ENCODE data around the gene CCDC126.
"Not testable (repeated sequence)": the region's sequence is repeated elsewhere in the genome, so short reads cannot be mapped to it uniquely, and the experiment has no call there.

Gene CCDC126

DNA sequence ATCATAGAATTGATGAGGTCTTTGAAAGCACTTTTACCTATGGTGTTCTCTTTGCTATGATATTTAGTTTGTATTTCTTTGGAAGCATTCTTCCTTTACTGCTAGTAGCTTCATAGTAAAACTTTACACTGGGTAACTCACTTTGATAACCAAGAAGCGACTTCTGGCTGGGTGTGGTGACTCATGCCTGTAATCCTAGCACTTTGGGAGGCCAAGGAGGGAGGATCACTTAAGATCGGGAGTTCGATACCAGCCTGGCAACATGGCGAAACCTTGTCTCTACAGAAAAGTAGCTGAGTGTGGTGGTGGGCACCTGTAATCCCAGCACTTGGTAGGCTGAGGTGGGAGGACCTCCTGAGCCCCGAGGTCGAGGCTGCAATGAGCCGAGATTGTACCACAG lies 36.2 kb downstream of the CCDC126 start:
- DNase-seq, result no peak

DNA sequence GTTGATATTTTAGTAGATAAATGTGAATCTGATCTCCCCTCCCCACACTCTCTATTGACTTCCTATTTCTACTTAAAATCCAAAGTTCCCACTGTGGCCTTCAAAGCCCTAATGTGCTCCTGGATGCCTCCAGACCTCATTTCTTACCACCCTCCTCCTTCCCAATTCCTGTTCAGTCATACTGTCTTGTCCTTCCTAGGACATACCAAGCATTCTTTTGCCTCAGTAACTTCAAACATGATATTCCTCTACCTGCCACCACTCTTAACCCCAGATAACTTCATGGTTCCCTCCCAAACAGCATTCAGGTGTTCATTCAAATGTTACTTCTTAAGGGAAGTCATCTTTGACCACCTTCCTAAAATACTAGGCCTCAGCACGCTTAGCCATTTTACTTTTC lies 48.6 kb downstream of the CCDC126 start:
- no peak for DNase-seq

DNA sequence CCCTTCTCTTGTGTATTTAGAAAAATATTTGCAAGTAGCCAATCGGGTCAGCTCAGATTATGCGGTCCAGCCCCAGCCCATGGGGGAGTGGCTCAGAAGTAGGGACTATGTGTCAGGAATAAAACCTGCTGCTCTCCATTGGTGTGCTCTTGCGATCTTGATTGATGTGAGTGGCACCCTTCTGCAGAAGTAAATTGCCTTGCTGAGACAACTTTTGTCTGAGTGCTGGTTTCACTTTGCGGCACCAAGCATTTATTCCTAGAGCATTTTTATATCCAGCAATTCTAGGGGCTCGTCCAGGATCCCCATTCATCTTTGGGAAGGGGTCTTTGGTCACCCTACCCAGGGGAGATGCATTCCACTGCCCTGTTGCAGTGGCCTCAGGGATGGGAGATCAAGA lies 56.8 kb downstream of the CCDC126 start:
- DNase-seq, result no peak

DNA sequence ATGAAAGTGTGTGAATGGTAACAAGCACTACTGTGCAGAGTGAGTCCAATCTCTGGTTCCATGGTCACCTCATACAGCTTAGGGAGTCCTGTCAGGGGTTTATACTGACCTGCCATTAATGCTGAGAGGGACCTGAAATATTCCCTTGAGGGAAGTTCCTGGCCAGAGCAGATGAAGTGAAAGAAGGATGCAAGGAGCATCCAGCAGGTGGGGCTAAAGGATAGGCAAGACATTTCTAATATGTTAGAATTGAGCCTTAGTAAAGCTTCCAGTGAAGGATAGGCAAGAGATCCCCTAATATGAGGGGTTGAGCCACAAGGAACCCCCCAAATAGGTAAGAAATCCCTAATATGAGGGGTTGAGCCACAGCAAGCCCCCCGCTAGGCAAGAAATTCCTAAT lies 57.3 kb downstream of the CCDC126 start:
- no peak for DNase-seq

DNA sequence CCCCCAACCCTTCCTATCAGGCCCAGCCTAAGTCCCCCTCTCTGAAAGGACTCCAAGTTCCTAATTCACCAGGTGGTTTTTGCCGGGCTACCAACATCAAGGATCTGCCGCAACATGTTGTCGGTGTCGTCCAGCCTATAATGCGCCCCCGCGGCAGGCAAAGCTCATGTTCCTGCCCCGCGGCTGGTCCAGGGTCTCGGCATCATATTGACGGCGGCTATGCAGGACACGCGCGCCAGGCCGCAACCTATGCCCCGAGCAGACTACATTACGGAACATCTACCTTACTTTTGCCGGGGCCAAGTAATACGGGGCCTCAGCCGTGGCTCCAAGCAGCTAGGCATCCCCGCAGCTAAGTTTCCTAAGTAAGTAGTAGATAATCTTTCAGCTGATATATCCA lies 58.3 kb downstream of the CCDC126 start:
- DNase-seq, result no peak

DNA sequence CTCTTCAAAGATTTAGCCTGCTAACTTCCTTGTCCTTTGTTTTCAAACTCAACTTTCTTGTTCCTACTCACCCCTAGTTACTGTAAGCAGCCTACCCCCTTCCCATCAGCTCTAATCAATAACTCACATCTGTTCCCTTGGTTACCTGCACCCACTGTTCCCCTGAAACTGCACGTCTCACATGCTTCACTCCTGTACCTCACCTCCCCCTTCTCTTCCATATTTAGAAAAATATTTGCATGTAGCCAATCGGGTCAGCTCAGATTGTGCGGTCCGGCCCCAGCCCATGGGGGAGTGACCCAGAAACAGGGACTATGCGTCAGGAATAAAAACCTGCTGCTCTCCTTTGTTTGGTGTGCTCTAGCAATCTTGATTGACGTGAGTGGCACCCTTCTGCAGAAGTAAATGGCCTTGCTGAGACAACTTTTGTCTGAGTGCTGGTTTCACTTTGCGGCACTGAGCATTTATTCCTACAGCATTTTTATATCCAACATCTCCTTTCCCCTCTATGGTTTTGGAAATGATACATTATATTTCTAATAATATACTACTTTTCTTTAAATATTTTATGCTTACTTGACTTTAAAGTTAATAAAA lies 61.7 kb downstream of the CCDC126 start:
- no peak for DNase-seq

DNA sequence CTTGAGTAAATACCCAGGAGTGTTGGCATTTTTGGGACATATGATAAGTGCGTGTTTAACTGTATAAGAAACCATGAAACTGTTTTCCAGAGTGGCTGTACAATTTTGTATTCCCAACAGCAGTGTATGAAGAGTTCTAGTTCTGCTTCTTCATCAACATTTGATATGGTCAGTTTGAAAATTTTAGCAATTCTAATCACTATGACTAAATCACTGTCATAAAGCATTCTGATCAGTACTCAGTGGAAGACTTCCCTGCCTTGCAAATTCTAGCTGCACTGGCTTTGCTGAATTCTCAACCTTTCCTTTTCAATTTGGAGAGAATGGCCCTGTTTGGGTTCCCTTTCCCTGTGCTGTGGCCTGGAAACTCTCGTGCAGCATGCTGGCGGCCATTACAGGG lies 64.2 kb downstream of the CCDC126 start:
- DNase-seq, result no peak

DNA sequence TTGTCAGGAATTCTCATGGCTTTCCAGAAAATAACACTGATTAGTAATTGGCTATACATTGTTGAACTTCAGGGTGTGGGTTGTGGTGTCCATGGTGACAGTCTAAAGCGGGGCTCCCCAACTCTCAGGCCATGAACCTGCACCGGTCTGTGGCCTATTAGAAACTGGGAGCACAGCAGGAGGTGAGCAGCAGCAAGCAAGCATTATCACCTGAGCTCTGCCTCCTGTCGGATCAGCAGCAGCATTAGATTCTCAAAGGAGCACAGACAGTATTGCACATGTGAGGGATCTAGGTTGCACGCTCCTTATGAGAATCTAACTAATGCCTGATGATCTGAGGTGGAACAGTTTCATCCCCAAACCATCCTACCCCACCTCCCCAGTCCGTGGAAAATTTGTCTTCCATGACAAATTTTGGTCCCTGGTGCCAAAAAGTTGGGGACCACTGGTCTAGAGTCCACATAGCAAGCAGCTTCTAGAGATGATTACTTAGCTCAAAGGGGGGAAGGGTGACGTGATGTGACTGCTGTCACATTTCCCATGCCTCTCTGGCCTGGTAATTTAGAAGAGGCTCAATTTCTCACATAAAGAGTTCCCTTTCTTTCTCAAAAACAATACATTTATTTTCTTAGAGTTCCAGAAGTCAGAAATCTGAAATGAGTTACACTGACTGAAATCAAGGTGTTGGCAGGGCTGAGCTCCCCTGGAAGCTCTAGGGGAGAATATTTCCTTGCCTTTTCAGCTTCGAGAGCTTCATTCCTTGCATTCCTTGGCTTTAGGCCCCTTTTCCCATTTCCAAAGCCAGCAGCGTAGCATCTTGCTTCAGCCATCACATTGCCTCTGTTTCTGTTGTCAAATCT lies 65.2 kb downstream of the CCDC126 start:
- no peak for DNase-seq

DNA sequence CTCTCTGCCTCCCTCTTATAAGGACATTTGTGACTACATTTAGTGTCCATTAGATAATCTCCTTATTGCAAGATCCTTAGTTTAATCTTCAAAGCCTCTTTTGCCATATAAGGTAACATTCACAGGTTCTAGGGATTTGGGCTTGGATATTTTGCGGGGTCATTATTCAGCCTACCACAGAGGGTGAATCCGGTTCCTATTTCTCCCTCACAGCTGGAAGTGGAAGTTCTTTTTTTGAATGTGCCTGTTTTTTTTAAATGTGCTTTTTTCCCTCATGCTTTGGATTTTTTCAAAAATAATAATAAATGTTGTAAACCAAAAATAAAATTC lies 65.8 kb downstream of the CCDC126 start:
- DNase-seq, result no peak

DNA sequence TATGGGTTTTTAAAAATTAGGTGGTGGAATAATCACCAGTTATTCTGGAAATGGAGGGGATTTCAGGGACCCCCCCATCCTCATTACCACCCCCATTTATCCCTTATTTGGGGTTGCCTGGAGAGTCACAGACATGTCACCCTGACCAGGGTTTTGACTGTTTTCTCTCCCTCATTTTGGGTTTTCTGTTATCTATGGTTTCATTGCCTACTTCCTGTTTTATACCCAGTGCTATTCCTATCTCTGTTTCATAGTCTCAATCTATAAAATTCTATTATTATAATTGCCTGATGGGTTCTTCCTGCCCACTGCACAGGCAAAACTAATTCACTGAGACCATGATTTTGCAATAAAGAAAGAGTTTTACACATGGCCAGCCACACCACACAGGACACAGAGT lies 66.9 kb downstream of the CCDC126 start:
- no peak for DNase-seq

DNA sequence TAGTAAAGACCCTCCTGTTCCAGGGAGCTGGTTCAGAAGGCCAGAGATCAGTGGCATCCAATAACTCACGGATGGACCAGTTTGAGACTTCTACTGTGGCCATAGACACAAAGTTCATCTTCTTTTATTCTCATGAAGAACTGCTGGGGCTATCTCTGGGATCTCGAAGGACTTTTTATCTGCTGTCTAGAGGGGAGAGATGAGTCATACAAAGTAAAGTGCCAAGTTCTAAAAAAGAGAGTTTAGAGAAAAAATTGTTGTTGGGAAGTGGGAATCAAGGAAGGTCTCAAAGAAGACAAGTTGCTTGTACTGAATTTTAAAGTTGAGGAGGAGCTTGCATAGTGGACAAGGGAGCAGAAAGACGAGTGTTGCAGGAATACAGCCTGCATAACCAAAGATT lies 74.9 kb downstream of the CCDC126 start:
- no peak for DNase-seq

DNA sequence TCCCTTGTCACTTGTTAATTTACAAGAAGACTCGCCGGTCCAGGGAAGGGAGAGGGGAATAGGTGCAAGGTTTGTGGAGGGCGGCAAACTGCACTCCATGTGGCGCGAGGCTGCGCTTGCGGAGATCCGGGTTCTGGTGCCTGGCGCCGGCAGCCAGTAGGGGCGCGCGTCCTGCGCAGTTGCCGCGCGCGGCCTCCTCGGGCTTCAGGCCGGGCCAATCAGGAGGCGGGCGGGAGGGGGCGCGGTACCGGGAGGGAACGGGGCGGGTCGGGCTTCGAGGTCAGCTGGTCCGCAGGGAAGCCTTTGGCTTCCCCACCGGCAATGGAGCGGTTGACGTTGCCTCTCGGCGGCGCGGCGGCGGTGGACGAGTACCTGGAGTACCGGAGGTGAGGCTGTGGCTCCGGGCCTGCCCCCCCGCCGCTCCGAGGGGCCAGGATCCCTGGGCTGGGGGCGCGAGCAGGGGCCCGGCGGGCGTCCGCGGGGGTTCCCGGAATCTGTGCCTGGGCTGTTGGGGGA lies 82.8 kb downstream of the CCDC126 start, which contains the start of gene FAM221A:
FAM221A (plus strand) TSS at position 302 of the 516 bp plus-strand sequence; CDS start at position 322, 20 bp downstream.
- DNase-seq, result peak; percentile 77

DNA sequence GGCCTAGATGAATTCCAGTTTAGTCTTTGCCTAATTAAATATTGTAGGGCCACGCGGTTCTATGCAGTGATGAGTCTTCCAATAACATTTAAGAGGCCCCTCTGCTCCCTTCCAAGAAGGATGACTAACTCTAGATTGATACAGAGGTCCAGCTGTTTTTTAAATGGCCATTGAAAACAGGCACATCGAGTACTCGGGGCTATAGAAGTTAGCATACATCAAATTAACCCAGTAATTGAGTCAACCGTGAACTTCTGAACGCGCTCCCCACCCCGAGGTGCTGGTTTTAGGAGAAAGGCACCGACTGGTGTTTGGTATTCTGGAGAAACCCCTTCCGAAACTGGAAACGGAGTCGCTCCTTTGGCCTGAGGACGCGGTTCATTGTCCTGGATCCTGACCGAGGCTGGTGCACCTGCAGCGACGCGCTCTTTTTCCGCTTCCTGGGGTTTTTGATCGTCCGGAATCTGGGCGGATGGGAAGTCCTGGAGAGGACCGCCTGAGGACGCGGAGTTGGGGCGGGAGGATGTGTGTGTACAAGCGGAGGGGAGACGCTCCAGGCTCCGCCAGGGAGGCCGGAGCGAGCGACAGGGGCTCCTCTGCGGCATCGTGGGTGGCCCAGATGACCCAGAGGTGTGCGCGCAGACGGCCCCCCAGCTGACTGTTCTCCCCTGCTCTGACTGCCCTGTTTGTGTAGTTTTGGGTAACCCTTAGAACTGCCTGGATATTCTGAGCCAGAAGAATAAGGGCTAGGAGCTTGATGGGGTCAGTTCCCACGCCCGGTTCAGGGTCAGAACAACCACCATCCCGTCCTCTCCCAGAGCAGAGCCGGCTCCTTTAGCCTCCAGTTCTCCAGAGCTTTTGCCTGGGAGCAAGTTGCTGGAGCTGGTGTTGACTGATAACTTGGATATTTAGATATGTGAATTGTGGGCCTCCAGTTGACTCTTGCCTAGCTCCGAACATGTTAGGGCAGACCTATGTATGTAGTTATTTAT lies 83.5 kb downstream of the CCDC126 start:
- DNase-seq, result peak; percentile 37

DNA sequence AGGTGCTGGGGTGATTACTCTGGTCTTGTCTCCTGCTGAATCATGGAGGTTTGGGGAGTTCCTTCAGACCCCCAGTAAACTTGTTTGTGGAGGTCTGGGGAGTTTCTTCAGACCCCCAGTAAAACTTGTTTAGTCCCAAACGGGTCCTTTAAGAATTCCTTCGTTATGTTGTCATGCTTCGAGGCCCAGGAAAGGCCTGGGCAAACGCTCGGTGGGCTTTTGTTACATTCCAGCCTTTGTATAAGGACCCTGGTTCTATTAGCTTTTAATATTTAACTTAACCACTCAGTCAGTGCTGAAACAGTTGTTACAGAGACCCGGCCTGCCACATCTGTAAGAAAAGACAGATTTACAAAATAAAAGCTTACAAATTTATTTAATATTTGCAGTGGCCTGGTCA lies 86.9 kb downstream of the CCDC126 start:
- DNase-seq, result not testable (repeated sequence)

DNA sequence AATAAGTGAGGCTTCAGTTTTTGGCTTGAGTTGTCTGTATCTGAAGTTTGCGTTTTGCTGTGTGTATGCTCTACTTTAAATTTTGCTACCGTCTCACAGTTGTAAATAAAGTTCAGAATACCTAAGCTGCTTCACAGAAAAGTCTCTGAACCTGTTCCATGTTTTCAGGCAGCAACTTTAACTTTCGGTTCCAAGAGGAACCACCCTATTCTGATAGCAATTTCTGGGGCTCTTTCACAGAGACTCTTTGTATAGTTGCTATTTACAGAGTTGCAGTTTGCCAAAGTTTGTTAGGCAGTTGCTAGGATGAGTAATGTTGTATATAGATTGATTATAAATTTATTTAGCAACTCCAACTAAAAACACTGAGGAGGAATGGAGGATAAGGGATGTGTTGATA lies 88.5 kb downstream of the CCDC126 start:
- no peak for DNase-seq

DNA sequence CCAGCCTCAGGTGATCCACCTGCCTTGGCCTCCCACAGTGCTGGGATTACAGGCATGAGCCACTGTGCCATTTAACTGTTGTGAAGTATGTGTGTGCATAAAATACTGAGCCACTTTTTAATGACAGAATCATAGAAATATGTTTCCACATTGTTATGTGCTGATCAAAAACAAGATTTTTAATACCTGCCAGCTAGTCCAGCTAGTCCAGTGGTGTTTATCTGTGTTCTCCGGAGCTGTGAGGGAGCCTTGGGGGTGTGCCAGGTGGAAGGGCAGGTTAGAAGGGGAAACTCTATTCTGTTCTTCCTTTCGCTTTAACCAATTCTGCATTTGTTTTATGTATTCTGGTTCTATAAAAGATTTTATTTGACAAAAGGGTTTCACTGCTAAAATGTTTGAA lies 89.8 kb downstream of the CCDC126 start:
- no peak for DNase-seq

DNA sequence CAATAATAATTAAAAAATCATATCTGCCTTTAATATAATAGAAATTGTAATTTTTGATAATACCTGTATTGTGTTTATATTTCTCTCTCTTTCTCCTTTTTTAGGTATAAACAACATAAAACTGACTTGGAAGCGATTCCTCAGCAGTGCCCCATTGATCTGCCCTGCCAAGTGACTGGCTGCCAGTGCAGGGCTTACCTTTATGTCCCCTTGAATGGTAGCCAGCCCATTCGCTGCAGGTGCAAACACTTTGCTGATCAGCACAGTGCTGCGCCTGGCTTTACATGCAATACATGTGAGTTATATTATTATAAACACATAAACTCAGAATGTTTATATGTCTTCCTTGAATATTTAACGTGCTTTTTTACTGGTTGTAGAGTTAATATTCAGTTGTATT lies 92.0 kb downstream of the CCDC126 start:
- no peak for DNase-seq

DNA sequence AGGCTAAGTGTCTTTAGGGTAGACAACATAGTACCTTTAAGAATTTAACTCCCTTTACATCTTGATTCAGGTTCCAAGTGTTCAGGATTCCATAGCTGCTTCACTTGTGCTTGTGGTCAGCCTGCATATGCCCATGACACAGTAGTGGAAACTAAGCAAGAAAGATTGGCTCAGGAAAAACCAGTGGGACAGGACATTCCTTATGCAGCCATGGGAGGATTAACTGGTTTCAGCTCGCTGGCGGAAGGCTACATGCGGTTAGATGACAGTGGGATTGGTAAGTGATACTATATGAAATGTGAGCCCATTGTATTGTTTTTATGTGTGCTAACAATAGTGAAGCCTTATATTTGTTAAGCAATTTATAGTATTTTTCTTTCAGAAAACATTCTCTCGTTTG lies 94.1 kb downstream of the CCDC126 start:
- DNase-seq, result no peak

DNA sequence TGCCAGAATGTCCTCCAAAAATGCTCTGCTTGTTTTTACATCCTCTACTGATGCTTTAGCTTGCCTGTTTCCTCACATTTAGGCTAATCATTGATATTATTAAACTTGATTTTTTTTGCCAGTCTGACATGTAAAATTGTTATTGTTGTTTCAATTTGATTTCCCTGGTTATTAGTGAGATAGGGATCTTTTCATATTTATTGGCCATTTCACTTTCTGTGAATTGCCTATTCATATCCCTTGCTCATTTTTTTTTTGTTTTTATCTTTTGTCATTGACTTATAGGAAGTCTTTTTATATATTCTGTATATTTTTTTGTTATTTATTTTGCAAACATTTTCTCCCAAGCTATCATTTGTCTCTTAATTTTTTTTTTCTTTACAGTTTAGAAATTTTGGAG lies 96.0 kb downstream of the CCDC126 start:
- DNase-seq, result no peak

Measured in T-helper 9 cell (primary cell).